ENCODE measurements around the gene TECPR1.
A peak's percentile ranks its signal among the peaks of the same experiment; 100 is the strongest.

Gene TECPR1

GRCh38 chr7:98283127-98283886 is 31.3 kb upstream of the TECPR1 start:
- DNase-seq = no peak

GRCh38 chr7:98282703-98283102 is 30.7 kb upstream of the TECPR1 start:
- peak in 1 of 3 experiments; percentile 17 for DNase-seq

- DNase-seq = peak in 2 of 3 experiments; percentile 60 to 70
These were observed 29.9 kb upstream of the TECPR1 start for GRCh38 chr7:98281757-98282606.

- peak; percentile 95 to 96 (median 95) for DNase-seq
These were observed 29.0 kb upstream of the TECPR1 start, which contains the start of gene BRI3 for GRCh38 chr7:98280791-98281756. BRI3 (plus strand) TSS chr7:98281686; CDS start chr7:98281796, 110 bp downstream.

GRCh38 chr7:98280296-98280695 is 28.3 kb upstream of the TECPR1 start:
- no peak for DNase-seq

- DNase-seq = no peak
These were observed 26.9 kb upstream of the TECPR1 start for GRCh38 chr7:98278936-98279335.

- DNase-seq = no peak
These were observed 26.4 kb upstream of the TECPR1 start for GRCh38 chr7:98278408-98278807.

- no peak for DNase-seq
These were observed 24.3 kb upstream of the TECPR1 start for GRCh38 chr7:98276241-98276761.

GRCh38 chr7:98267303-98267702 is 15.3 kb upstream of the TECPR1 start:
- no peak for DNase-seq

GRCh38 chr7:98266840-98267239 is 14.8 kb upstream of the TECPR1 start:
- DNase-seq = no peak

- DNase-seq = no peak
These were observed 13.8 kb upstream of the TECPR1 start for GRCh38 chr7:98265841-98266271.

- DNase-seq = no peak
These were observed 5.7 kb upstream of the TECPR1 start for GRCh38 chr7:98257701-98258100.

GRCh38 chr7:98256431-98256830 is 4.4 kb upstream of the TECPR1 start:
- DNase-seq = no peak

GRCh38 chr7:98254951-98255610 is 3.0 kb upstream of the TECPR1 start:
- no peak for DNase-seq

GRCh38 chr7:98254516-98254915 is 2.5 kb upstream of the TECPR1 start:
- DNase-seq = no peak

- DNase-seq = no peak
These were observed 508 bp upstream of the TECPR1 start for GRCh38 chr7:98252425-98253054.

GRCh38 chr7:98251231-98251600 is 816 bp downstream of the TECPR1 start:
- DNase-seq = peak in 1 of 3 experiments; percentile 45

GRCh38 chr7:98250789-98251188 is 1.2 kb downstream of the TECPR1 start:
- DNase-seq = peak in 2 of 3 experiments; percentile 40 to 50

- DNase-seq = no peak
These were observed 2.9 kb downstream of the TECPR1 start for GRCh38 chr7:98249106-98249505.

GRCh38 chr7:98248156-98248555 is 3.9 kb downstream of the TECPR1 start:
- DNase-seq = no peak

- DNase-seq = no peak
These were observed 7.2 kb downstream of the TECPR1 start for GRCh38 chr7:98244871-98245270.

Measured in NCI-H1417 (cell line).